GM23338 (cell line): ENCODE results near the gene CTBP2. TPM values are rescaled to one million over a fixed set of nuclear protein-coding genes. Genes with fewer than 3 reads are reported as not detected.

Source experiments
- ATAC-seq: fragments of 200-7000 bp; cut with Tn5 transposase; 3 replicates; pipeline ENCODE4 v1.9.1; 2020
- DNase-seq: peaks from one replicate; pipeline ENCODE4 v3.0.0-alpha.2; 2015; ENCODE audit warnings: low spot score
- H2AFZ ChIP-seq: fragments of 200-600 bp; sonication (generic); 2 replicates; pipeline ENCODE4 v1.8.0; 2016; ENCODE audit warnings: antibody characterized with exemption, mild to moderate bottlenecking, moderate library complexity
- H3F3A ChIP-seq: fragments of 200-600 bp; sonication (generic); replicated peaks from 2 replicates; pipeline ENCODE4 v1.8.0; 2017; ENCODE audit warnings: antibody characterized with exemption, mixed run types, low read depth
- H3K27ac ChIP-seq: fragments of 200-600 bp; sonication (generic); 2 replicates; pipeline ENCODE4 v1.6.1; 2016; ENCODE audit warnings: low read depth
- H3K27me3 ChIP-seq: fragments of 200-600 bp; sonication (generic); 2 replicates; pipeline ENCODE4 v1.8.0; 2016; ENCODE audit warnings: mild to moderate bottlenecking, mixed run types, moderate library complexity; ENCODE audit not compliant: insufficient read depth
- H3K36me3 ChIP-seq: fragments of 200-600 bp; sonication (generic); 2 replicates; pipeline ENCODE4 v1.8.0; 2016; ENCODE audit warnings: mild to moderate bottlenecking; ENCODE audit not compliant: insufficient read depth
- H3K4me1 ChIP-seq: fragments of 200-600 bp; sonication (generic); 2 replicates; pipeline ENCODE4 v1.8.0; 2016; ENCODE audit warnings: mild to moderate bottlenecking, moderate library complexity; ENCODE audit not compliant: insufficient read depth
- H3K4me2 ChIP-seq: fragments of 200-600 bp; sonication (generic); 2 replicates; pipeline ENCODE4 v1.7.1; 2017; ENCODE audit warnings: mixed run types
- H3K4me3 ChIP-seq: fragments of 200-600 bp; sonication (generic); 2 replicates; pipeline ENCODE4 v1.6.1; 2016; ENCODE audit warnings: mixed run types
- H3K79me2 ChIP-seq: fragments of 200-600 bp; sonication (generic); replicated peaks from 2 replicates; pipeline ENCODE4 v1.8.0; 2017; ENCODE audit warnings: mild to moderate bottlenecking; ENCODE audit not compliant: insufficient read depth
- H3K9me2 ChIP-seq: fragments of 200-600 bp; sonication (generic); 2 replicates; pipeline ENCODE4 v1.8.0; 2017; ENCODE audit not compliant: insufficient read depth
- H4K20me1 ChIP-seq: fragments of 200-600 bp; sonication (generic); replicated peaks from 2 replicates; pipeline ENCODE4 v1.8.0; 2017; ENCODE audit warnings: mild to moderate bottlenecking; ENCODE audit not compliant: insufficient read depth
- H3K27ac Mint-ChIP-seq: 2 replicates; pipeline ENCODE4 v1.8.0; 2020; ENCODE audit warnings: inconsistent platforms, mild to moderate bottlenecking, moderate library complexity, mixed read lengths
- H3K27me3 Mint-ChIP-seq: 3 replicates; pipeline ENCODE4 v1.8.0; 2022; ENCODE audit warnings: low read depth, mild to moderate bottlenecking, moderate library complexity, mixed read lengths, inconsistent platforms; ENCODE audit not compliant: insufficient read depth, poor library complexity
- H3K36me3 Mint-ChIP-seq: 3 replicates; pipeline ENCODE4 v1.8.0; 2021; ENCODE audit warnings: low read depth, mild to moderate bottlenecking, inconsistent platforms, moderate library complexity, mixed read lengths
- H3K4me1 Mint-ChIP-seq: 3 replicates; pipeline ENCODE4 v1.8.0; 2020; ENCODE audit warnings: mild to moderate bottlenecking, inconsistent platforms, mixed read lengths
- H3K4me3 Mint-ChIP-seq: 3 replicates; pipeline ENCODE4 v1.8.0; 2021; ENCODE audit warnings: moderate library complexity, mild to moderate bottlenecking, inconsistent platforms, mixed read lengths
- H3K9me3 Mint-ChIP-seq: 3 replicates; pipeline ENCODE4 v1.8.0; 2020; ENCODE audit warnings: moderate library complexity, mild to moderate bottlenecking, inconsistent platforms, mixed read lengths
- CREB1 ChIP-seq: fragments of 250-450 bp; sonication (Bioruptor Pico); IDR thresholded peaks from 2 replicates; pipeline ENCODE4 v1.5.0; 2020; ENCODE audit warnings: low read depth, mild to moderate bottlenecking, moderate library complexity
- EZH2 ChIP-seq: fragments of 200-600 bp; sonication (generic); IDR thresholded peaks from one replicate; pipeline ENCODE4 v1.8.0; 2017; ENCODE audit warnings: antibody characterized with exemption, mild to moderate bottlenecking, low read depth; ENCODE audit not compliant: unreplicated experiment
- EZH2phosphoT487 ChIP-seq: fragments of 200-600 bp; sonication (generic); IDR thresholded peaks from one replicate; pipeline ENCODE4 v1.8.1; 2018; ENCODE audit warnings: antibody characterized with exemption; ENCODE audit not compliant: unreplicated experiment
- JUNB ChIP-seq: IDR thresholded peaks from one replicate; pipeline ENCODE4 v1.6.1; 2016; ENCODE audit warnings: antibody characterized with exemption; ENCODE audit not compliant: unreplicated experiment
- NANOG ChIP-seq: IDR thresholded peaks from 2 replicates; pipeline ENCODE4 v1.6.1; 2016; ENCODE audit warnings: antibody characterized with exemption, borderline replicate concordance
- POLR2AphosphoS5 ChIP-seq: IDR thresholded peaks from 2 replicates; pipeline ENCODE4 v1.6.1; 2016; ENCODE audit warnings: antibody characterized with exemption, low read depth
- STAT1 ChIP-seq: IDR thresholded peaks from one replicate; pipeline ENCODE4 v1.6.1; 2016; ENCODE audit warnings: antibody characterized with exemption; ENCODE audit not compliant: unreplicated experiment
- ZNF114 ChIP-seq: fragments of 250-450 bp; sonication (Bioruptor Pico); IDR thresholded peaks from 2 replicates; pipeline ENCODE4 v1.5.0; 2020; ENCODE audit warnings: mild to moderate bottlenecking, moderate library complexity
- ZNF331 ChIP-seq: fragments of 250-450 bp; sonication (Bioruptor Pico); IDR thresholded peaks from 2 replicates; pipeline ENCODE4 v1.5.0; 2020; ENCODE audit warnings: low read depth, mild to moderate bottlenecking, moderate library complexity
- polyA plus RNA-seq: library from polyadenylated mRNA; unstranded; fragments of >200 nt; fragmentation: Nextera tagmentation; extraction: Ambion mirVana; gene quantifications from 2 replicates; pipeline ENCODE4 v1.2.1, GENCODE V29; 2016
- total RNA-seq: library from RNA; depleted of rRNA; stranded (reverse); fragments of >200 nt; shearing (Covaris generic); gene quantifications from 2 replicates; pipeline ENCODE4 v1.2.3, GENCODE V29; 2014
- TF ChIP-seq, protein P1 (sequence below), 2 experiments: fragments of 200-600 bp in 1 of 2; sonication (generic) in 1 of 2; conservative IDR thresholded peaks; 2 replicates each; pipeline versions ENCODE4 v1.5.1 to v1.6.1; 2016 to 2017; ENCODE audit warnings: antibody characterized with exemption in 2 of 2, low read depth in 2 of 2, mild to moderate bottlenecking in 2 of 2, moderate library complexity in 1 of 2
- TF ChIP-seq, protein P2 (sequence below): IDR thresholded peaks from 2 replicates; pipeline ENCODE4 v1.6.1; 2016; ENCODE audit warnings: antibody characterized with exemption
- TF ChIP-seq, protein P3 (sequence below): fragments of 250-450 bp; sonication (Bioruptor Pico); IDR thresholded peaks from 2 replicates; pipeline ENCODE4 v1.5.0; 2020; ENCODE audit warnings: mild to moderate bottlenecking, moderate library complexity
- TF ChIP-seq, protein P4 (sequence below): IDR thresholded peaks from one replicate; pipeline ENCODE4 v1.6.1; 2018; ENCODE audit warnings: antibody characterized with exemption; ENCODE audit not compliant: unreplicated experiment

CTBP2 gene
- total and polyA plus RNA-seq, 2 experiments from 2014 or later, result 133 to 265 TPM

DNA sequence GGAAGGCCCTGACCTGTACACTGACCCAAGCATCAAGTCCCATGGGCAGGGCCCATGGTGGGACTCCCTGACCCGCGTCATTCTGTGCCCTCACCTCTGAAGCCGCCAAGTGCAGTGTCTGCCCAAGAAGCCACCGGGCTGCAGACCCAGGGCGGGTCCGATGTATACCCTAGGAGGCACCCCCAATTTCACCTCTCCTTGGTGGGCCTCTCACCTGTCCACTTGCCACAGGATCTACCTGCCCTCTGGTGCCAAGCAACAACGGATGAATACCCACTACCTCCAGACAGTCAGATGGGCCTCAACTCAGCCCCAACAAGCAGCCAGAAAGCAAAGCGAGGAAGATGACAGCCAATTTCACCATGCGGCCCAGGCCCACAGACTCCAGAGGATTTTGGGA is 92.6 kb downstream of the CTBP2 start:
- Mint-ChIP-seq H3K4me3 (no peak overlapping the region), H3K27ac (peak overlapping the region; percentile 72; the same call in 1 of the 2 replicates), H3K36me3 (peaks cover 67% of the 10 kb centered on the region), H3K4me1 (peaks cover 80% of the 10 kb centered on the region), H3K27me3 (peaks cover 11% of the 10 kb centered on the region), H3K9me3 (no peaks in the 10 kb centered on the region; the same call in 2 of the 3 replicates)
- H3K79me2 ChIP-seq, result peaks cover 100% of the 10 kb centered on the region
- peaks cover 6% of the 10 kb centered on the region; the same call in 1 of the 2 replicates for H3K9me2 ChIP-seq
- no peak overlapping the region for H3K27ac ChIP-seq
- no peak for ATAC-seq
- H3K36me3 ChIP-seq, result 0 out of 2 replicates have a peak, but pooled peaks cover 6% of the 10 kb centered on the region
- TF ChIP-seq, protein P1, sequence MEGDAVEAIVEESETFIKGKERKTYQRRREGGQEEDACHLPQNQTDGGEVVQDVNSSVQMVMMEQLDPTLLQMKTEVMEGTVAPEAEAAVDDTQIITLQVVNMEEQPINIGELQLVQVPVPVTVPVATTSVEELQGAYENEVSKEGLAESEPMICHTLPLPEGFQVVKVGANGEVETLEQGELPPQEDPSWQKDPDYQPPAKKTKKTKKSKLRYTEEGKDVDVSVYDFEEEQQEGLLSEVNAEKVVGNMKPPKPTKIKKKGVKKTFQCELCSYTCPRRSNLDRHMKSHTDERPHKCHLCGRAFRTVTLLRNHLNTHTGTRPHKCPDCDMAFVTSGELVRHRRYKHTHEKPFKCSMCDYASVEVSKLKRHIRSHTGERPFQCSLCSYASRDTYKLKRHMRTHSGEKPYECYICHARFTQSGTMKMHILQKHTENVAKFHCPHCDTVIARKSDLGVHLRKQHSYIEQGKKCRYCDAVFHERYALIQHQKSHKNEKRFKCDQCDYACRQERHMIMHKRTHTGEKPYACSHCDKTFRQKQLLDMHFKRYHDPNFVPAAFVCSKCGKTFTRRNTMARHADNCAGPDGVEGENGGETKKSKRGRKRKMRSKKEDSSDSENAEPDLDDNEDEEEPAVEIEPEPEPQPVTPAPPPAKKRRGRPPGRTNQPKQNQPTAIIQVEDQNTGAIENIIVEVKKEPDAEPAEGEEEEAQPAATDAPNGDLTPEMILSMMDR (conservative IDR thresholded peaks at IDR 0.05; ENCODE audit: low read depth in 2 of 2), result no peak
- no peak for TF ChIP-seq EZH2phosphoT487
- TF ChIP-seq STAT1, result no peak
- no peak for TF ChIP-seq ZNF114
- TF ChIP-seq, protein P2, sequence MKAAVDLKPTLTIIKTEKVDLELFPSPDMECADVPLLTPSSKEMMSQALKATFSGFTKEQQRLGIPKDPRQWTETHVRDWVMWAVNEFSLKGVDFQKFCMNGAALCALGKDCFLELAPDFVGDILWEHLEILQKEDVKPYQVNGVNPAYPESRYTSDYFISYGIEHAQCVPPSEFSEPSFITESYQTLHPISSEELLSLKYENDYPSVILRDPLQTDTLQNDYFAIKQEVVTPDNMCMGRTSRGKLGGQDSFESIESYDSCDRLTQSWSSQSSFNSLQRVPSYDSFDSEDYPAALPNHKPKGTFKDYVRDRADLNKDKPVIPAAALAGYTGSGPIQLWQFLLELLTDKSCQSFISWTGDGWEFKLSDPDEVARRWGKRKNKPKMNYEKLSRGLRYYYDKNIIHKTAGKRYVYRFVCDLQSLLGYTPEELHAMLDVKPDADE, result no peak
- TF ChIP-seq, protein P3, sequence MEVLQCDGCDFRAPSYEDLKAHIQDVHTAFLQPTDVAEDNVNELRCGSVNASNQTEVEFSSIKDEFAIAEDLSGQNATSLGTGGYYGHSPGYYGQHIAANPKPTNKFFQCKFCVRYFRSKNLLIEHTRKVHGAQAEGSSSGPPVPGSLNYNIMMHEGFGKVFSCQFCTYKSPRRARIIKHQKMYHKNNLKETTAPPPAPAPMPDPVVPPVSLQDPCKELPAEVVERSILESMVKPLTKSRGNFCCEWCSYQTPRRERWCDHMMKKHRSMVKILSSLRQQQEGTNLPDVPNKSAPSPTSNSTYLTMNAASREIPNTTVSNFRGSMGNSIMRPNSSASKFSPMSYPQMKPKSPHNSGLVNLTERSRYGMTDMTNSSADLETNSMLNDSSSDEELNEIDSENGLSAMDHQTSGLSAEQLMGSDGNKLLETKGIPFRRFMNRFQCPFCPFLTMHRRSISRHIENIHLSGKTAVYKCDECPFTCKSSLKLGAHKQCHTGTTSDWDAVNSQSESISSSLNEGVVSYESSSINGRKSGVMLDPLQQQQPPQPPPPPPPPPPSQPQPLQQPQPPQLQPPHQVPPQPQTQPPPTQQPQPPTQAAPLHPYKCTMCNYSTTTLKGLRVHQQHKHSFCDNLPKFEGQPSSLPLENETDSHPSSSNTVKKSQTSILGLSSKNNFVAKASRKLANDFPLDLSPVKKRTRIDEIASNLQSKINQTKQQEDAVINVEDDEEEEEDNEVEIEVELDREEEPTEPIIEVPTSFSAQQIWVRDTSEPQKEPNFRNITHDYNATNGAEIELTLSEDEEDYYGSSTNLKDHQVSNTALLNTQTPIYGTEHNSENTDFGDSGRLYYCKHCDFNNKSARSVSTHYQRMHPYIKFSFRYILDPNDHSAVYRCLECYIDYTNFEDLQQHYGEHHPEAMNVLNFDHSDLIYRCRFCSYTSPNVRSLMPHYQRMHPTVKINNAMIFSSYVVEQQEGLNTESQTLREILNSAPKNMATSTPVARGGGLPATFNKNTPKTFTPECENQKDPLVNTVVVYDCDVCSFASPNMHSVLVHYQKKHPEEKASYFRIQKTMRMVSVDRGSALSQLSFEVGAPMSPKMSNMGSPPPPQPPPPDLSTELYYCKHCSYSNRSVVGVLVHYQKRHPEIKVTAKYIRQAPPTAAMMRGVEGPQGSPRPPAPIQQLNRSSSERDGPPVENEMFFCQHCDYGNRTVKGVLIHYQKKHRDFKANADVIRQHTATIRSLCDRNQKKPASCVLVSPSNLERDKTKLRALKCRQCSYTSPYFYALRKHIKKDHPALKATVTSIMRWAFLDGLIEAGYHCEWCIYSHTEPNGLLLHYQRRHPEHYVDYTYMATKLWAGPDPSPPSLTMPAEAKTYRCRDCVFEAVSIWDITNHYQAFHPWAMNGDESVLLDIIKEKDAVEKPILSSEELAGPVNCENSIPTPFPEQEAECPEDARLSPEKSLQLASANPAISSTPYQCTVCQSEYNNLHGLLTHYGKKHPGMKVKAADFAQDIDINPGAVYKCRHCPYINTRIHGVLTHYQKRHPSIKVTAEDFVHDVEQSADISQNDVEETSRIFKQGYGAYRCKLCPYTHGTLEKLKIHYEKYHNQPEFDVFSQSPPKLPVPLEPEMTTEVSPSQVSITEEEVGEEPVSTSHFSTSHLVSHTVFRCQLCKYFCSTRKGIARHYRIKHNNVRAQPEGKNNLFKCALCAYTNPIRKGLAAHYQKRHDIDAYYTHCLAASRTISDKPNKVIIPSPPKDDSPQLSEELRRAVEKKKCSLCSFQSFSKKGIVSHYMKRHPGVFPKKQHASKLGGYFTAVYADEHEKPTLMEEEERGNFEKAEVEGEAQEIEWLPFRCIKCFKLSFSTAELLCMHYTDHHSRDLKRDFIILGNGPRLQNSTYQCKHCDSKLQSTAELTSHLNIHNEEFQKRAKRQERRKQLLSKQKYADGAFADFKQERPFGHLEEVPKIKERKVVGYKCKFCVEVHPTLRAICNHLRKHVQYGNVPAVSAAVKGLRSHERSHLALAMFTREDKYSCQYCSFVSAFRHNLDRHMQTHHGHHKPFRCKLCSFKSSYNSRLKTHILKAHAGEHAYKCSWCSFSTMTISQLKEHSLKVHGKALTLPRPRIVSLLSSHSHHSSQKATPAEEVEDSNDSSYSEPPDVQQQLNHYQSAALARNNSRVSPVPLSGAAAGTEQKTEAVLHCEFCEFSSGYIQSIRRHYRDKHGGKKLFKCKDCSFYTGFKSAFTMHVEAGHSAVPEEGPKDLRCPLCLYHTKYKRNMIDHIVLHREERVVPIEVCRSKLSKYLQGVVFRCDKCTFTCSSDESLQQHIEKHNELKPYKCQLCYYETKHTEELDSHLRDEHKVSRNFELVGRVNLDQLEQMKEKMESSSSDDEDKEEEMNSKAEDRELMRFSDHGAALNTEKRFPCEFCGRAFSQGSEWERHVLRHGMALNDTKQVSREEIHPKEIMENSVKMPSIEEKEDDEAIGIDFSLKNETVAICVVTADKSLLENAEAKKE, result no peak
- no peak for TF ChIP-seq JUNB
- no peak for TF ChIP-seq POLR2AphosphoS5
- no peak for TF ChIP-seq CREB1 (CRISPR knock-in tag)
- no peak for TF ChIP-seq EZH2
- TF ChIP-seq, protein P4, sequence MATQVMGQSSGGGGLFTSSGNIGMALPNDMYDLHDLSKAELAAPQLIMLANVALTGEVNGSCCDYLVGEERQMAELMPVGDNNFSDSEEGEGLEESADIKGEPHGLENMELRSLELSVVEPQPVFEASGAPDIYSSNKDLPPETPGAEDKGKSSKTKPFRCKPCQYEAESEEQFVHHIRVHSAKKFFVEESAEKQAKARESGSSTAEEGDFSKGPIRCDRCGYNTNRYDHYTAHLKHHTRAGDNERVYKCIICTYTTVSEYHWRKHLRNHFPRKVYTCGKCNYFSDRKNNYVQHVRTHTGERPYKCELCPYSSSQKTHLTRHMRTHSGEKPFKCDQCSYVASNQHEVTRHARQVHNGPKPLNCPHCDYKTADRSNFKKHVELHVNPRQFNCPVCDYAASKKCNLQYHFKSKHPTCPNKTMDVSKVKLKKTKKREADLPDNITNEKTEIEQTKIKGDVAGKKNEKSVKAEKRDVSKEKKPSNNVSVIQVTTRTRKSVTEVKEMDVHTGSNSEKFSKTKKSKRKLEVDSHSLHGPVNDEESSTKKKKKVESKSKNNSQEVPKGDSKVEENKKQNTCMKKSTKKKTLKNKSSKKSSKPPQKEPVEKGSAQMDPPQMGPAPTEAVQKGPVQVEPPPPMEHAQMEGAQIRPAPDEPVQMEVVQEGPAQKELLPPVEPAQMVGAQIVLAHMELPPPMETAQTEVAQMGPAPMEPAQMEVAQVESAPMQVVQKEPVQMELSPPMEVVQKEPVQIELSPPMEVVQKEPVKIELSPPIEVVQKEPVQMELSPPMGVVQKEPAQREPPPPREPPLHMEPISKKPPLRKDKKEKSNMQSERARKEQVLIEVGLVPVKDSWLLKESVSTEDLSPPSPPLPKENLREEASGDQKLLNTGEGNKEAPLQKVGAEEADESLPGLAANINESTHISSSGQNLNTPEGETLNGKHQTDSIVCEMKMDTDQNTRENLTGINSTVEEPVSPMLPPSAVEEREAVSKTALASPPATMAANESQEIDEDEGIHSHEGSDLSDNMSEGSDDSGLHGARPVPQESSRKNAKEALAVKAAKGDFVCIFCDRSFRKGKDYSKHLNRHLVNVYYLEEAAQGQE, result no peak
- no peak for TF ChIP-seq ZNF331 (CRISPR knock-in tag)
- no peak for TF ChIP-seq NANOG
- peaks cover 96% of the 10 kb centered on the region for H4K20me1 ChIP-seq
- no peak overlapping the region for H2AFZ ChIP-seq
- no peak for DNase-seq
- H3K27me3 ChIP-seq, result no peaks in the 10 kb centered on the region
- peaks cover 65% of the 10 kb centered on the region for H3K4me1 ChIP-seq
- 0 out of 2 replicates have a peak, but pooled peaks cover 3% of the 10 kb centered on the region for H3F3A ChIP-seq
- no peak overlapping the region for H3K4me2 ChIP-seq
- no peak overlapping the region for H3K4me3 ChIP-seq
